GM19372 (cell line): Measurements from ENCODE around the gene RAPGEF5.

Experiments used
- ATAC-seq: cut with Tn5 transposase; IDR thresholded peaks from one replicate; pipeline ENCODE4 v1.9.1; 2021; ENCODE audit warnings: mild to moderate bottlenecking, low read depth, moderate library complexity; ENCODE audit not compliant: unreplicated experiment

RAPGEF5 gene

DNA sequence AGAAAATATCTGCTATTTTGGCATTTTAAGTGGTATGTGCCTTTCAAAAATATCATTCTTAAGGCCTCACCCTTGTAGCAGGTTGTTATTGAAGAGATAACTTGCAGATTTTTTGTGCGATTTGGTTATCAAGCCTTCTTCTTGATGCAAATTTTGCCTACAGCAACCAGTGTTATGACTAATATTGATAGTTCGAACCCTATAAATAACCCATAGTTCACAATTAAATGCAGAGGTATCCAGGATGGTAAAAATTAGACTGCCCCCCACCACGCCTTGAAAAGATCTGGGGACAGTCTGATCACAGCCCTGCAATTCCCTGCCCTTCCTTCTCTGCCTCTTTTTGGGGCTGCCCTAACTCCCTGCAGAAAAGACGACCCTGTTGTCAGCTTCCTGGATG is 28.4 kb upstream of the RAPGEF5 start:
- ATAC-seq, result no peak

DNA sequence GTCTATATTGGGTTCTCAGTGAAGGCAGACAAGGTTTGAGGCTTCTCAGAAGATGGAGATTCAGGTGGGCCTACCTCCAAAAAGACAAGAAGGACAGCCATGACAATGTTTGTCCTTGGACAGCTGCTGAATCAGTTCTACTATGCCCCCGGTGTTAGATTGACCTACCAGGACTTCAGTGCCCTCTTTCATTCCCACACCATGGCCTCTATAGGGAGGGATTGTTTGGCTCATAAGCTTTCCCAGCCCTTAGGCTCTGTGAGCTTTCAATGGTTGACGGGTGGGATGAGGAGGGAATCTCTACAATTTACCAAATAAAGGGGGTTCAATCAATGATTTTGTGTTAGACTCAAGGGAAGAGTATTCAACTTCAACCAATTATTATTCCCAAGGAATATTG is 23.4 kb upstream of the RAPGEF5 start:
- no peak for ATAC-seq

DNA sequence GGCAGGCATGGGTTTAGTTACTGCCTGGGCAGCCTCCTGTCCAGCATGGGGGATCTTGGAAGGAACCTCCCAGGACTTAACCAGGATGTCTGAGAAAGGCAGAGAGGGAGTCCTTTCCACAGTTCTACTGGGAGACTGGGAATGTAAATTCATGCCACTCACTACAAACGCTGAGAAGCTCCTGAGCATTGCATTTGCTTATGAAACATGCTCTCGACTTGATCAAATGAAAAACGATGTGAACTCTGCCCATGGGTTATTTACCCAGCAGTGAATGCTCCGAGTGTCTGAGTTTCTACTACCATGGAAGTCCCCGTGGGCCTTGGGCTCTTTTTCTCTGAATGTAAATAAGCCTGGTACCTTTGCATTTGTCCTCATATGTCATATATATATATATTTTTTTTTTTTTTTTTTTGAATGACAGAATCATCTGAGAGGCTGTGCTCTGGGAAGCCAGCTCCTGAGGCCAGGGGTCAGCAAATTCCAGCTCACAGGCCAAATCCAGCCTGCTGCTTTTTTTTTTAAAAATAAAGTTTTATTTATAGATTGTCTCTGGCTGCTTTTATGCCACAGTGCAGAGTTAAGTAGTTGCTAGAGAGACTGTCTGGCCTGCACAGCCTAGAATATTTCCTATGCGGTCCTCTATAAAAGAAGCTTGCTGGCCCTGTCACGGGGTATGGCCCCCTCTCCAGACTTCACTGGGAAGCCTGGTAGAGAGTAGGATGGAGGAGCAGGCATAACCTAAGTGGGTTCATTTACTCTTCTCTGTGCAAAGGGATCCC is 21.4 kb upstream of the RAPGEF5 start:
- no peak for ATAC-seq

DNA sequence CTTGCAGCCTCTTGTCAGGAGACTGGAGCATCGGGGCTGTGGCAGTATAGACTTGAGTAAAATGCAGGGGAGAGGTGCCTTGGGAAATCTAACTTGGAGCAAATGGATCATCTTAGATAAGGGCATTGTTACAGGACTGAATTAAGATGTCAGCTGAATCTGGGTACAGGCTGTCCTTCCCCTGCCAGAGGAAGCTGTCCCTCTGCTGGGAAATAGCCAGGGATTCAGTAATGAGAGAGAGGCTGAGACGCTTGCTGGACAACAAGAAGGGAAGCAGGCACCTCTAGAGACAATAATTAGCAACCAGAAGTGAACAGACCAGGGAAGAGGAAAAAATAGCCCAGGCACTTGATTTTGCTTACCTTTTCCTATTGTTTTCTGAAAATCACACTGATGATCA is 20.7 kb upstream of the RAPGEF5 start:
- ATAC-seq, result no peak

DNA sequence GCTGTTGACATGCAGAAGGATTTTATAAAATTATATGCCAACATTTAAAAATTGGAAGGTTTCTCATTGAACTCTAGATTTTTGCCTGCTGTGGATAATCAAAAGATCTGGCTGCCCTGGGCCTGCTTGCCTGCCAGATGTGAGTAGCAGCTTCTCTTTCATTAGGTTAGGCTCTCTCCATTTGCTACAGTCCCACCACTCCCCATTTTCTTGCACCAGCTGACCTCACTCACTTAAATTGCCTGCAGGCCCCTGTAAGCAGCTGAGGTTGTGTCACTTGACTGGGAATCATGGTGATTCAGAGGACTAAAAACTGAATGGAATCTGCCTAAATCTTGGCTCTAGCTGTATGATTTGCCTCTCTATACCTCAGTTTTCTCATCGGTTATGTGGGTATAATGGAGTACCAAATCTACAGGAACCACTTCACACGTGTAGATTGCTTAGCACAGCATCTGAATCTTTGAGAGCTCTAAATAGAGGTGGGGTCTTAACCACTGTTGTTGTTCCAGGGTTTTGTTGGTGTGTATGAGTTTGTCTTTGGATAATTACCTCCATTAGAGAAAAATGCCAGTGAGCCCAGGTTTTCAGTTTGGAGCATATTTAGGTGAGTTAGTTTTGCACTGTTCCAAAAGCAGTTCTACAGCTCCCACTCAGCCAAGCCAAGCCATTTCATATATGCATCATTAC is 18.6 kb upstream of the RAPGEF5 start:
- ATAC-seq, result no peak

DNA sequence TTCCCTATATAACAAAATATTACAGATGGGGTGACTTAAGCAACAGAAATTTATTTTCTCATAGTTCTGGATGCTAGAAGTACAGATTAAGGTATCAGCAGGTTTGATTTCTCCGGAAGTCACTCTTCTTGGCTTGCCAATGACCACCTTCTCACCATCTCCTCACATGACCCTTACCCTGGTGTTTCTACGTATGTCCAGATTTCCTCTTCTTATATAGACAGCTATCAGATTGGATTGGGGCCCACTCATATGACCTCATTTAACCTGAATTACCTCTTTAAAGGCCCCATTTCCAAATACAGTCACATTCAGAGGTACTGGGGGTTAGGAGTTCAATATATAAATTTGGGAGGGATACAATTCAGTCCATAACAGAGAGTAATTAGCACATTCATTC is 17.0 kb upstream of the RAPGEF5 start:
- ATAC-seq, result no peak

DNA sequence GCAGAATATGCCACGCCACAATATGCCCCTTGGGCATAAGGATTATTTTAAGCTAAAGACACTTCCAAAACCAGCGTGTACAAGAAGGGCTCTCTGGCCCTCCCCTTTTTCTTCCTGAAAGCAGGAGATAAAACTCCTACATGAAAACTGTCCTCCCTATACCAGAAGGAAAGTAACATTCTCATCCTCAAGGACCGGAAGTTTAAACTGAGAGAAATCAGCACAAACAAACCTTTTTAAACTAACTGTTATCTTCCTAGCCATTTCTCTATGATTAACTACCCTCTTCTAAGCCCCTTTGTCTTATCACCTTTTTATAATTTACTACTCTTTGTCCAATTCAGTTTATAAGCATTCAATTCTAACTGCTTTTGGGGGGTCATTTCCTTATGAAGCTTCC is 16.4 kb upstream of the RAPGEF5 start:
- ATAC-seq, result no peak

DNA sequence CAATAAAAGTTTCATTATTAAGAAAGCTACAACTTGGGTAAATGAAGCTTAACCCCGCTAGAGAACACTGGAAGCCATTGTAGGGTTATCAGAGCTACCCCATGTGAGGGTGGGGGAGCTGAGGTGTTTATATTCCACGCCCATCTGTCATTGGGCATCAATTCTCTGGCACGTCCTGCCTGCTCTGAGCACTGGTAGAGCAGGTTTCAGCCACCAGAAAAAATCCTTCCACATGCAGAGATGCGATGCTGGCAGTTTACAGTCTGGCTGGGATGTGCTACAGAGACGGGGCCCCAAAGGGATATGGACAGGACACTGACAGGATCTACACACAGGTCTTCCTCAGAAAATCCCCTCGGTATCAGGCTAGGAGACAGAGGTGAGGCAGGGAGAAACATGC is 15.9 kb upstream of the RAPGEF5 start:
- ATAC-seq, result no peak

DNA sequence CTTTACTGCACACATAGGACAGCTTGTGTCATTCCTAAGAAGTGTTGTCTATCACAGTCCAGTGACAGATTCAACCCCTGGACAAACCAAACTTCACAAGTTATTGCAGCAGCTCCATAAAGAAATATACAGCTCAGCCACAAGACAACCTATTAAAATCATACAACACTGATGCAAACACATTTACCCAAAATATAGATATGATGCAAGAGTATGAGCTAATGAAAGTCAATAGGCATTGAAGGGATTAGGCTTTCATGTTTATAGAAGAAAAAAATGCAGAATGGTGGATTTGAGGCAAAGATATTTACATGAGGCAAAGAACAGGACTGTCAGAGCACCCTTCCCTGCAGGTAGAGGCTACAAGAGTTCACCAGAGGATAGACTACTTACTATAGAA is 14.9 kb upstream of the RAPGEF5 start:
- no peak for ATAC-seq

DNA sequence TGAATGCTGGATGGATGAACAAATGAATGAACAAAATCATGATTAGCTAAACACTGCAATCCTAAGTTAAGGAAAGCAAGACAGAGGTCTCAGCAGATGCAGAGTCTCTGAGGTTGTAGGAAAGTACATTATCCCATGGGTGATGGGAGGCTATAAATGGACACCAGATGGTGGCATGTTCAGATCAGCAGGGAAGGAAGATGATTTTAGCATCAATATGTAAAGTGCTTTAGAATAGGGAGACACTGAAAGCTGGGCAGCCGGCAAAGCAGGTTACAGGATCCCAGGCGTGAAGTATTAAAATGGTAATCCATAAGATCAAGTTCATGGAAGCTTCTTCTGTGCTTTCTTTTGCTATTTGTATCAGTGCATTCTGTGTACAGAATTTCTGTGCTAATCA is 7.9 kb upstream of the RAPGEF5 start:
- ATAC-seq, result no peak

DNA sequence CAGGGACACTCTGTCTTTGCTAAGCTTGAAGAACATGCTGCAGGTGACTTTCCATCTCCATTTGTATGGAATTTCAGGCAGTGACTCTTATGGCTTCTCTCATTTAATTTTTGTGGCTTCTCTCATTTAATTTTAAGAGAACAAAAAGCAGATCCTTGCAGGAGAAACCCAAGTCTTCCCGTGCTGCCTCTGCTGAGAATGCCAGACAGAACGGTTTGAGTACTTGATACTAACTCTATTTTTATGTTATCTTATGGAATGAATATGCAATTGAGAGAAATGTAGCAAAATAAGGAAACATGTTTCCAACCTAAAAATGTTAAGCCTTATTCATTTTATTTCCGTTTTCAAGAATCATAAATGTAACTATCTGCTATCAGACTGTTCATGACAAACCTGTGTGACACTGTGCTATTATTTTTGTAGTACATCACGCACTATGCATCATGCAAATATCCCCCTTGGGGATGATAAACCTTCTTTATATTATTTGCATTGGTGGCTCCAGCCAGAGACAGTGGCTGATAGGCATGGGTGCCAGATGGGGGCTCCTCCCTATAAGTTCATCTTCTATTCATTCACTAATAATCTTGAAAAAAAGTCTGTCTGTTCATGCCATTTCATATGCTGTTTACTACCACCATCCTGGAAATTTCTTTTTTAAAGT is 6.9 kb upstream of the RAPGEF5 start:
- no peak for ATAC-seq

DNA sequence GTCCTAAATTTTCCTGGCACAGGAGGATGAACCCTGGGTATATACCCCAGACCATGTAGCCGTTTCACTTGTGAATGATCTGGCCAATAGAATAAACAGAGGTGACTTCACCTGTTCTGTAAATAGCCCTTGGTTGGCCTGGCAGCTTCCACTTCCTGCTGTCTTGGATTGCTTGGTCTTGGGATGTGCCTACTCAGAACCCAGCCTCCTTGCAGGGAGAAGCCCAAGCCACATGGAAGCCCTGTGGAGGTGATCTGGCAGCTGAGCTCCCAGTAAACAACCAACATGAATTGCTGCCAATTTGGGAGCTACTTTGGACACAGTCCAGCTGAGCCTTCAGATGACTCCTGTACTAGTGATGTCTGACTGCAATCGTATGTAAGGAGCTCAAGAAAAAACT is 4.8 kb upstream of the RAPGEF5 start:
- ATAC-seq, result no peak

DNA sequence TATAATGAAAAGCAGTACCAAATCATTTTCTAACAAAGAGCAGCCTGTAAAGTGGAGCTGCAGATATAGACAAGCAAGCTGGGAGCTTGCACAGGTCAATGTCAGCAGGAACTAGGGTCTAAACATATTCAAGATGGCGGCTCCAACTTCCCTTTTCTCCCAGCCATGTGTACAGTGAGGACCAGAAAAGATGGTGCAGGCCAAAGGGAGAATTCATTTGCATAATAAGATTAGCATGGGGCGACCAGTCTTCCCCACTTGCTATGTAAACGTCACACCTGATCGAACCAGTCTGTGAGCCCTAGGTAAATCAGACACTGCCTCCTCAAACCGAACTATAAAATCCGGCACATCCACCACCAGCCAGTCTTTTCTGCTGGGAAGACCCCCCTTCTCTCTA is 4.4 kb upstream of the RAPGEF5 start:
- no peak for ATAC-seq

DNA sequence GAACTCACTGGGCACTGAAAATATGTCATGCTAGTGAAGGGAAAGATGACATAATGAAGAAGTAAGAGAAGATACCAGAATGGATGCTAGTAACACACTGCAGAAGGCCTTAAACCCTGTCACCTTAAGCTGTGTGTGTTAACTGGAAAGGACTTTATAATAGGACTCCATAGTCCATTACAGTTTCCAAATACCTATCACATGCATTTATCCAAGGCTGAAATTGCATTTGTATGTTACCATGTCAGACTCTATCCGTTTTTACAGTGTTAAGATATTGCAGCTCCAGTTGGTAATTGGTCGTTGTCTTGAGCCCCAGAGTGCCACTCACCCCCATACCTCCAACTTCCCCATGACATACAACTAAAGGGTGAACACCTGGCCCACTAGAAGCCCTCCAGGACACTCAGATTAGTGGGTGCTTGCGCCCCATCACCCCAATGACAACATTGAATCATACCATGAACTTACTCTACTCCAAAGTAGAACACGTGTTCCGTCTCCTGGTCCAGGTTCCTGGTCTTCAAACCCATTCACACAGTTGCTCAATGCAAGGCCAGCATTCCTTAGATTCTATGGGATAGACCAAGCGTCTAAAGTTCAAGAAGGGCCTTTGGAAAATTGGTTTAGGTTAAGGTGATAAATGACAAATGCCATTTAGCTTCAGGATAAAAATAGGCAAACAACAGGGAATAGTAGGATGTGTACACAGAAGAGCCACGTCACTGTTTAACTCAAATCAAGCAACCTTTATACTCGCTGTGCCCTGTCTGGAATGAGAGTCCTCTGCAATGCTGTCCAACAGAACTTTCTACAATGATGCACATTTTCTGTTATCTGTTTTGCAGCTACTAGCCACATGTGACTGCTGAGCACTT is 2.1 kb upstream of the RAPGEF5 start:
- ATAC-seq, result no peak

DNA sequence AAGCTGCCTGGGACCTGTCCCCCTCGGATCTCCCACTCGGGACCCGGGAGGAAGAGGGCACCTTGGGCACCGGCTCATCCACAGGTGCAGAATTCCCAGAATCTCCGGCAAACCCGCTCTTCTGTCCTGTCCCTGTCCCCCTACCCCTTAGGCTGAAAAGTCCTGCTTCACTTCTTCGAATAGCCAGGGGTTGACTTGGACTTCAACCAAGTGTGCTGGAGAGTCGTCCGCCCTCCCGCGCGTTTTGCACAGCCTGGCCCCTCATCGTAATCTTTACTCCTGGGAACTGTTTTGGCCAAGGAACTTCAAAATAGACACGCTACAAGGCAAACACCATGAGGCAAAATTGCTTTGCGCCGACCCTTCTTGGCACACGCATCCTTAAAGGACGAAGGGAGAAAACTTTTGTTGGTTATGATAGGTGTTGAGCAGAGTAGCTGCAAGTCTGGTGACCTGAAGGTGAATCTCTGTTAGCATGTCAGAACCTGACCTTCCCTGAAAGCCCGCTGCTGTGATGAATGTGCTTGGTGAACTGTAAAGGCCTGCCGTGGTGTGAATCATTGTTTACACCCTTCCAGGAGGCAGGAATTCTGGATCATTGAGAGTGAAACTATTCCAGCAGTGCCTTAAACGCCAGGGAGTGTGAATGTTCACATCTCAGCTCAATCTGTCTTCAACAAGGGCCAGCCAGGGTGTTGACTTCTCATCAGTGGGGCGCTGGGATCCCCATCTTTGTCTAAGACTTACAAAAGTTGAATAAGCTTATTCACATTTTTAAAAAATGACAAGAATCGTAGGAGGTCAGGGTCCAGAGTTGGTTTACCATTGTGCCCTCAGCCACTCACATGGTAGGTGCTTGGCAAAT is 589 bp upstream of the RAPGEF5 start:
- ATAC-seq, result no peak

DNA sequence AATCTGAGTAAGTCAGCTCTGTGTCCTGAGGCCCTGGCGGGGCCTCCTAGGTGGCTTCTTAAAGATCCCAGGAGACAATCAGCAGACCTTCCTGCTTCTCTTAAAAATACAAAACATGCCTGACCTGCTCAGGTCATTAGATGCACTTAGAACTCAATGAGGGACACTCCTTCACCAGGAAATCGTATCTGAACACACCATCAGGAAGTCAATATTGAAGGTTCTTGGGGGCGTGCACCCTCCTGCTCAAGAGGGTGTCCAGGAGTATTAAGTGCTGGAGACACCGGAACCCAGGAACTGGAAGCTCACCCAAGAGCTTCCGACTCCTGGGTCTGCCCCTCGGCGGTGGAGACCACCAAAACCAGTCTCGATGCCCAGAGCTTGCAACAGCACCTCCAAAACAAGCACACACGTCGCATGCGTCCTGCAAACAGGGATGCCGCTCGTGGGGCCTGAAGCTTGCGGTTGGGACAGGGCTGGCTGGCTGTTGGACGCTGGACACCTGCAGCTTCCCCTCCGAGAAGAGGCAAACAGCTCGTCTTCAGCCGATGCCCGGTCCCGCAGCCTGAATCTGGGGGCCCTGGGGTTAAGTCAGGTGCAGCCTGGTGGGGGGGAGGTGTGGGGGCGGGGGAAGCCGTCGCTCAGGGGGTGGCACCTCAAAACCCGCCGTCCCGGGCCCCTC is 803 bp downstream of the RAPGEF5 start:
- ATAC-seq, result no peak

DNA sequence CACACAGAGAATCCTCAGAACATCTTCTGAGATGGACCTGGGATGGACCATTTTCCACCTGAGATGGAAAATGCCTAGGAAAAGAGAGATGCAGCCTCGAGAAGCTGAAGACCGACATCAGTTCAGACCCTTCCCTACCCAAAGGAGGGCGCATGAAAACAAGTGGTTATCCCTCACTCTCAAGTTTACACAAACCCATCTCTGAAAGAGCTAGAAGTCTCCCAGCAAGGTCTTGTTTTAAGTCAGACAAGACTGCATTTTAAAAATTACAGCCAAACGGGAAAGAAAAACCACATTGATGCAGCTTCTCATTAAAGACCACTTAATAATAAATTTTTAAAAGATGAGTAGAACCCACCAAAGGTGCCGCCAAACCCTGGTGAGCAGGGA is 1.3 kb downstream of the RAPGEF5 start:
- no peak for ATAC-seq

DNA sequence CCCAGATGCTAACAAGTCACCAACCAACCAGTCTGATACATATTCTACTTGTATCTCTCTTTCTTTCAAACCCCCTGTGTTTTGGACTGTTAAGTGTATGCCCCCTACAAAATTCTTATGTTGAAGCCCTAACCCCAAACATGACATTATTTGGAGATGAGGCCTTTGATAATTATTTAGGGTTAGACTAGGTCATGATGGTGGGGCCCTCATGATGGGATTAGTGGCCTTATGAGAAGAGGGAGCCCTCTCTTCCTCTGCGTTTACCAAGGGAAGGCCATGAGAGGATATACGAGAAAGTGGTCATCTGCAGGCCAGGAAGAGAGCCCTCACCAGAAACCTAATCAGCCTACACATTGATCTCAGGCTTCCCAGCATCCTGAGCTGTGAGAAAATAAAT is 2.5 kb downstream of the RAPGEF5 start:
- no peak for ATAC-seq

DNA sequence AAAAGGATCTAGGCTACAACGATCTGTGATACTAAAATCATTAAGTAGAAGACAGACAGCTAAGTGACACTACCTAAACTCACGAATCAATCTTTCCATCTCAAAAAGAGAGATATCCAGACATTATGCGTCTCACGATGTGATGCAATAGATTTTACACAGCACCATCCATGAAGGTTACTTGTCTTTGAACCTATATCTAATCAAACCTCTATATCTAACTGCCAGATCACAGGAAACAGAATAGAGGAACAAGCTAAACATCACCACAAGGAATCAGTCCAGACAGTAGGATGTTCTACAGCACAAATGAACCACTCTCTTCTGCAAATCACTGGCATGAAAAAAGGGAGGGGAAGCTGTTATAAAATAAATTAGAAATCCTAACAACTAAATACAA is 4.1 kb downstream of the RAPGEF5 start:
- no peak for ATAC-seq
